ENCODE data around the gene KSR1.
"Not testable (repeated sequence)": the region's sequence is repeated elsewhere in the genome, so short reads cannot be mapped to it uniquely, and the experiment has no call there.

- not testable (repeated sequence) for TF ChIP-seq EZH2 (IDR thresholded peaks at IDR 0.05); POLR2AphosphoS5 (IDR thresholded peaks at IDR 0.05; ENCODE audit: borderline replicate concordance, low read depth, low read length); FOXP2 (optimal IDR thresholded peaks at IDR 0.05; ENCODE audit: control extremely low read depth, extremely low read length, insufficient read depth)
These were observed 28.9 kb upstream of the KSR1 start for GRCh38 chr17:27427166-27427862.
